ENCODE results near the gene DGAT2L6.

DNA sequence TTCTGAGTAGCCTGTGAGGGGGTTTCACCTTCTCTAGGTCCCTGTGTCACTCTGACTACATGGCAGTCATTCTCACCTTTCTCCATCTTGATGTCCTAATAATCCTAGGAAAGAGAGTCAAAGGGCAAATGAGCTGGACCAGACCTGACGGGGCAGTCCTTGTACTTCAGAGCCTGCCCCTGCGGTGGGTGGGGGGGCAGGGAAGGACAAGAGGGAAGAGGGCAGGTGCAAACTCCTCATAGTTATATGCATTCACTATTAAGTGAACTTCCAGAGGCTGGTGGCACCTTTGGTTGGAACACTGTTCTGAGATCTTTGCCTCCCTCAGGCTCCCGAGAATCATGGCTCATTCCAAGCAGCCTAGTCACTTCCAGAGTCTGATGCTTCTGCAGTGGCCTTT, 57.1 kb downstream of the DGAT2L6 start, which contains the start of gene AWAT1:
- TF ChIP-seq, protein P1, sequence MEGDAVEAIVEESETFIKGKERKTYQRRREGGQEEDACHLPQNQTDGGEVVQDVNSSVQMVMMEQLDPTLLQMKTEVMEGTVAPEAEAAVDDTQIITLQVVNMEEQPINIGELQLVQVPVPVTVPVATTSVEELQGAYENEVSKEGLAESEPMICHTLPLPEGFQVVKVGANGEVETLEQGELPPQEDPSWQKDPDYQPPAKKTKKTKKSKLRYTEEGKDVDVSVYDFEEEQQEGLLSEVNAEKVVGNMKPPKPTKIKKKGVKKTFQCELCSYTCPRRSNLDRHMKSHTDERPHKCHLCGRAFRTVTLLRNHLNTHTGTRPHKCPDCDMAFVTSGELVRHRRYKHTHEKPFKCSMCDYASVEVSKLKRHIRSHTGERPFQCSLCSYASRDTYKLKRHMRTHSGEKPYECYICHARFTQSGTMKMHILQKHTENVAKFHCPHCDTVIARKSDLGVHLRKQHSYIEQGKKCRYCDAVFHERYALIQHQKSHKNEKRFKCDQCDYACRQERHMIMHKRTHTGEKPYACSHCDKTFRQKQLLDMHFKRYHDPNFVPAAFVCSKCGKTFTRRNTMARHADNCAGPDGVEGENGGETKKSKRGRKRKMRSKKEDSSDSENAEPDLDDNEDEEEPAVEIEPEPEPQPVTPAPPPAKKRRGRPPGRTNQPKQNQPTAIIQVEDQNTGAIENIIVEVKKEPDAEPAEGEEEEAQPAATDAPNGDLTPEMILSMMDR (IDR thresholded peaks at IDR 0.05) = no peak
- TF ChIP-seq POLR2A (IDR thresholded peaks at IDR 0.05) = no peak

Data from tibial nerve (tissue), 3 donors.